Stimulated activated CD4-positive, alpha-beta T cell treated with anti-CD3 and anti-CD28 coated beads, Interleukin-15, amount 100 ng/mL, for 48 hours (primary cell): Measurements from ENCODE around the gene CDR2.
"Not testable (repeated sequence)": the region's sequence is repeated elsewhere in the genome, so short reads cannot be mapped to it uniquely, and the experiment has no call there.

Source experiments
- DNase-seq, 2 donors: peaks; one replicate each; pipeline ENCODE4 v3.0.0-alpha.2; 2020; ENCODE audit warnings: low read depth in 2 of 2

CDR2 gene

GRCh38 chr16:22352723-22353122 is 21.7 kb downstream of the CDR2 start:
- DNase-seq = no peak

- DNase-seq = no peak
Measured at GRCh38 chr16:22352140-22352539, 22.3 kb downstream of the CDR2 start.

- DNase-seq = not testable (repeated sequence)
Measured at GRCh38 chr16:22351017-22351416, 23.4 kb downstream of the CDR2 start.

DNA sequence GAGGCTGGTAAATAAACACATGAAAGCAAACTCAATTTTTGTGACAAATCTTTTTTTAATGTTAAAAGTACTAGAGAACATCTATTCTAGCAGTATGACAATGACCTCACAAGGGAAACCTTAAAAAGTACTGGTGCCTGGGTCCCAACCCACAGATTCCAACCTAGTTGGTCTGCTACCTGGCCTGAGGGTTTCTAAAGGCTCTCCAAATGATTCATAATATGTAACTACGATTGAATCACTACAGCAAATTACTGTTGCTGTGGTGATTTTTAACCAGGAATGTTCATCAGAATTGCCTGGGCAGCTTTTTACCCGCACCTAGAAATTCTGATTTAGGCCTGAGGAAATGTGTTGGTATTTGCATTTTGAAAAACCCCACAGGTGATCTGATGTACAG is 26.1 kb downstream of the CDR2 start:
- no peak for DNase-seq

GRCh38 chr16:22347100-22347820 is 27.2 kb downstream of the CDR2 start:
- no peak for DNase-seq

DNA sequence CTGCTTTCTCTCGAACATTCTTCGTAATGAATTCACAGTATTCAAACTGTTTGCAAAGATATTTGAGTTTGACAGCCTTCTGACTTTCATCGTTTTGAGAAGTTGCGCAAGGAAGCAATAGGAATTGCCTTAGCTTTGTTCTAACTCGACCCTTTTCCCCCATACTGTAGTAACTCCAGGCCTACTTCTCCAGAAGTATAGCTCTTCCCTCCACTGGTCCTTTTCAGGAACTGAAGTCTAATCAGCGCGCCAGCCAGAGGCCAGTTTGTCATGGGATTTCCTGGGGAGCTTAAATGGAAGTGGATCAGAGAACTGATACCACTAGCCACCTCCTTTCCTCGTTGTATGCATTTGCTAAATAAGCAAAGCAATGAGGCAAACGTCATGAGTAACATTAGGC is 27.9 kb downstream of the CDR2 start:
- DNase-seq = no peak

GRCh38 chr16:22342082-22342481 is 32.3 kb downstream of the CDR2 start:
- no peak for DNase-seq

DNA sequence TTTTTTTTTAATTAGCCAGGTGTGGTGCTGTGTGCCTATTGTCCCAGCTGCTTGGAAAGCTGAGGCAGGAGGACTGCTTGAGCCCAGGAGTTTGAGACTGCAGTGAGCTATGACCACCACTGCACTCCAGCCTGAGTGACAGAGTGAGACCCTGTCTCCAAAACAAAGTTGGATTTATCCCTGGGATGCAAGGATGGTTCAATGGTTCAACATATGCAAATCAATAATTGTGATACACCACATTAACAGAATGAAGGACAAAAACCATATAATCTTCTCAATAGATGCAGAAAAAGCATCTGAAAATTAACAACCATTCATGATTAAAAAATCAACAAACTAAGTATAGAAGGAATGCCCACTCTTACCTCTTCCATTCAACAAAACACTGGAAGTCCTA is 33.5 kb downstream of the CDR2 start:
- no peak for DNase-seq

- DNase-seq = no peak
Measured at GRCh38 chr16:22337849-22338635, 36.4 kb downstream of the CDR2 start.

- no peak for DNase-seq
Measured at GRCh38 chr16:22337045-22337444, 37.4 kb downstream of the CDR2 start.

DNA sequence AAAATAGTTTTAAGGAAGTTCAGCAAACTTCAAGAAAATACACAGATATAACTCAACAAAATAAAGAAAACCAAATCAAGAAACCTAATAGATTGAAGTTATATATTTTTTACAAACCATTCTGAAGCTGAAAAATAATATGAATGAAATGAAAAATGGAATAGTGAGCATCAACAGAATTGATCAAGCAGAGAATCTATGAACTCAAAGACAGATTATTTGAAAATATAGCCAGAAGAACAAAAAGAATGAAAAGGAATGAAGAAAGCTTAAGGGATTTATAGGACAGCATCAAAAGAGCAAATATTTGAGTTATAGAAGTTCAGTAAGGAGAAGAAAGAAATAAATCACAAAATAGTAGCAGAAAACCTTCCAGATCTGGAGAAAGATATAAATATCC is 37.8 kb downstream of the CDR2 start:
- no peak for DNase-seq

DNA sequence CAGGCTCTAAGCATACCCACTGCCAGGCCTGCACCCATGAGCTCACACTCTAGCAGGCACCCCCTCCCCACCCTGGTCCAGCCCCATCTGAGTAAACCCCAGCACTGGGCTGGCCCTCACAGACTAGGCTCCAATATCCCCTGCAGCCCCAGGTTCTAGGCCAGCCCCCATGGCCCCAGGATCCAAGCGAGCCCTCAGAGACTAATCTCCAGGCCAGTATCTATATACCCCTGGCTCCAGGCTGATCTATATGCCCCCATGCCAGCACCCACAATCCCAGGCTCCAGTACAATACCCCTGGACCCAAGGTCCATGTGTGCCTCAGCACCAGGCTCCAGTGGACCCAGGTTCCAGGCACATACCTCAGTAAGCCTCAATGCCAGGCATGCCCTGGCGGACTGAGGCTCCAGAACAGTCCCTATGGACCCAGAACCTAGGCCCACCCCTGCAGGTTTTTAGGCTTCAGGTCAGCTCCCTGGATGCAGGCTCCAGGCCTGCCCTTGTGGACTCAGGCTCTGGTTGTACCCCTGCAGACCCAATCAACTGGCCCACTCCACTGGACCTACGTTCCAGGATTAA is 38.7 kb downstream of the CDR2 start:
- no peak for DNase-seq

DNA sequence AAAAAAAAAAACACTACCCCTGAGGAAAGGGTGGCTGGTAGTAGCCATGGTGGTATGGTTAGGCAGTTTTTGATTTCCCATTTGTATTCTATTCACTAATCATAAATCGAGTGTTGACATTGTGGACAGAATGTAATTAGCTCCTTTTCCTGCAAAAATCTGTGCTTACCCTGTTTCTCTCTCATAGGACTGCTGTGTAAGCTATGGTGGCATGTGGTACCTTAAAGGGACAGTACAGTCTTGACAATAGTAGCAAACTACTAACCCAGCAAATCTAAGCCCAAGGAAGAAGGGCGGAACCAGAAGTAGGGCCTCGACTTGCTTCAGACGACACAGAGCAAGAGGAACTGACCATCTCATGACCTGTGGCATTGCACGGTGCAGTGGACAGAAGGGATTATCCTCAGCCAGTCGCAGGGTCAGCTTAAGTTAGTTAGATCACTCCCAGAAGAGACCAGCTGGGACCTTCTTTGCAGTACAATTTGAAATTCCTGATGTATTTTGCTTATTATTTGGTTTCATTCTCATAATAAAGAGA is 40.9 kb downstream of the CDR2 start:
- no peak for DNase-seq

- DNase-seq = no peak
Measured at GRCh38 chr16:22330326-22330725, 44.1 kb downstream of the CDR2 start.

- no peak for DNase-seq
Measured at GRCh38 chr16:22329199-22329695, 45.2 kb downstream of the CDR2 start.

GRCh38 chr16:22328081-22328725 is 46.2 kb downstream of the CDR2 start:
- DNase-seq = no peak

- no peak for DNase-seq
Measured at GRCh38 chr16:22327446-22327775, 47.0 kb downstream of the CDR2 start.

DNA sequence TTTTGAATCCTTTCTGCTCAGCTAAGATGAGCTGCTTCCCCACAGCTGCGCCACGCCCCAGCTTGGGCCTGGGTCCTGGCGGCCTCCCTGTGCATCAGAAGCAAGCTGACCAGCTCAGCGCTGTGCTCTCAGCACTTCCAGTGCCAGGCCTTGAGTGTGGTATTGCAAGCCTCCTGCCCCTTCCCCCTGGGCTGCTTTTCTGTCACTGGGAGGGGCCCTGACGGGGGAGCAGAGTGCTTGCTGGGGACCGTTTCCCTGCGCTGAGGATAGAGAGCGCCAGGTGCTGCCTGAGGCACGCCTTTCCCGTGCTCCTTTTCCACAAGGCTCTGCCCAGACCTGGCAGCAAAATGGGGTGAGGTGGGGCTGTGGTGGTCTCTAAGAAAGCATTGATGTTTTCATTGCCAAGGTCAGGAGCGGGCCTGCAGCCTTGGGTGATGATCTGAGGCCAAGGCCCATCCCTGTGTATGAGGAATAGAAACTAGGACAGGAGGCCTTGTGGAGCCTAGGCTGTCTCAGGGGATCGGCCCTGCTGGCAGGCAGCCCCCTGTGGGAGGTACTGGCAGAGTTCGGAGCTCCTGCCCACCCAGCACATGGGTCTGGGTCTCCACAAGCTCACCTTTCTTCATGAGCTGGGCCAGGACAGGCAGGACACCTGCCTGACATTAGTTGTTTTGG is 47.5 kb downstream of the CDR2 start:
- no peak for DNase-seq

GRCh38 chr16:22326369-22326652 is 48.1 kb downstream of the CDR2 start:
- no peak for DNase-seq

DNA sequence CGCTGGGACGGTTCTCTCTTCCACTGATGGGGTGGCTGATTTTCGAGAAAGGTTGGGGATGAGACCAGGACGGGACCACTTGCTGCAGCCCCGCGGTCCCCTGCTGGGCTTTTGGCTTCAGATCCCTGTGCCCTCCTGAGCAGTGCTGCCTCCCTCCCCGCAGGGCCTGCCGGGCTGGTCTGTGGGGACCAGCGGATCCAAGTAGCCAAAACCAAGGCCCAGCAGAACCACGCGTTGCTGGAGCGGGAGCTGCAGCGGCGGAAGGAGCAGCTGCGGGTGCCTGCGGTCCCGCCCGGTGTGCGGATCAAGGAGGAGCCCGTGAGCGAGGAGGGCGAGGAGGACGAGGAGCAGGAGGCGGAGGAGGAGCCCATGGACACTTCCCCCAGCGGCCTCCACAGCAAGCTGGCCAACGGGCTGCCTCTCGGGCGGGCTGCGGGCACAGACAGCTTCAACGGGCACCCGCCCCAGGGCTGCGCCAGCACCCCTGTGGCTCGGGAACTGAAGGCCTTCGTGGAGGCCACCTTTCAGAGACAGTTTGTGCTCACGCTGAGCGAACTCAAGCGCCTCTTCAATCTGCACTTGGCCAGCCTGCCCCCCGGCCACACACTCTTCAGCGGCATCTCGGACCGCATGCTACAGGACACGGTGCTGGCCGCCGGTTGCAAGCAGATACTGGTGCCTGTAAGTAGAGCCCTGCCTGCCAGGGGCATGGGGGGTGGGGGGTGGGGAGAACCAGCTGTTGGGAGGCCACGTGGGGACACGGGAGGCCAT is 48.6 kb downstream of the CDR2 start:
- no peak for DNase-seq
